Measurements from ENCODE around the gene RTN4IP1. TPM values are rescaled to one million over a fixed set of nuclear protein-coding genes. Genes with fewer than 3 reads are reported as not detected.
A peak's percentile ranks its signal among the peaks of the same experiment; 100 is the strongest.

RTN4IP1 gene
- total RNA-seq, 1 experiment from 2014 or later = 19.2 TPM

GRCh38 chr6:106643061-106643460 is 13.8 kb upstream of the RTN4IP1 start (continued):
- TF ChIP-seq CREM (CRISPR knock-in tag; IDR thresholded peaks at IDR 0.05) (no peak), ZNF416 (CRISPR knock-in tag; IDR thresholded peaks at IDR 0.05) (no peak), MLX (CRISPR knock-in tag; IDR thresholded peaks at IDR 0.05) (no peak), ARID4B (CRISPR knock-in tag; IDR thresholded peaks at IDR 0.05; ENCODE audit: borderline replicate concordance) (no peak), ZMAT4 (CRISPR knock-in tag; IDR thresholded peaks at IDR 0.05) (no peak)

GRCh38 chr6:106642476-106642875 is 13.2 kb upstream of the RTN4IP1 start:
- H3K36me3 Mint-ChIP-seq = peaks cover 56% of the 10 kb centered on the region
- H3K4me3 Mint-ChIP-seq = no peak overlapping the region
- no peaks in the 10 kb centered on the region for H3K27me3 Mint-ChIP-seq (ENCODE audit: low read depth)
- peak overlapping the region; percentile 34; the same call in 1 of the 2 replicates for H3K27ac Mint-ChIP-seq
- H3K9me3 Mint-ChIP-seq = peaks cover 3% of the 10 kb centered on the region; the same call in 1 of the 2 replicates
- H3K4me1 Mint-ChIP-seq = peaks cover 18% of the 10 kb centered on the region
- CTCF ChIA-PET = no interaction called here
- POLR2A ChIA-PET = no interaction called here
- no peak for DNase-seq (ENCODE audit: low spot score)
- TF ChIP-seq ZSCAN18 (CRISPR knock-in tag; IDR thresholded peaks at IDR 0.05) (no peak), FOXP1 (CRISPR knock-in tag; IDR thresholded peaks at IDR 0.05; ENCODE audit: borderline replicate concordance) (no peak), NFYB (CRISPR knock-in tag; conservative IDR thresholded peaks at IDR 0.05; ENCODE audit: low read depth) (no peak), OVOL2 (CRISPR knock-in tag; IDR thresholded peaks at IDR 0.05; ENCODE audit: borderline replicate concordance) (no peak), E2F4 (CRISPR knock-in tag; IDR thresholded peaks at IDR 0.05; ENCODE audit: borderline replicate concordance, low read depth) (no peak), ZNF512 (CRISPR knock-in tag; IDR thresholded peaks at IDR 0.05; ENCODE audit: borderline replicate concordance) (no peak), AR (CRISPR knock-in tag; IDR thresholded peaks at IDR 0.05) (no peak), KAT7 (CRISPR knock-in tag; IDR thresholded peaks at IDR 0.05; ENCODE audit: borderline replicate concordance) (no peak), ZNF396 (CRISPR knock-in tag; IDR thresholded peaks at IDR 0.05; ENCODE audit: borderline replicate concordance) (no peak), ATF6 (CRISPR knock-in tag; IDR thresholded peaks at IDR 0.05) (no peak), SMAD4 (CRISPR knock-in tag; IDR thresholded peaks at IDR 0.05) (no peak), NFATC4 (CRISPR knock-in tag; IDR thresholded peaks at IDR 0.05) (no peak)
- no peak for ATAC-seq

Data from WTC11 (cell line).